K562 (cell line): ENCODE data around the gene PCDH1. TPM values are rescaled to one million over a fixed set of nuclear protein-coding genes. Genes with fewer than 3 reads are reported as not detected.

Experiments used
- ATAC-seq: fragments of 200-7000 bp; cut with Tn5 transposase; 3 replicates; pipeline ENCODE4 v1.9.1; 2020; ENCODE audit warnings: moderate library complexity
- BruUV-seq: library from RNA; stranded (reverse); fragments of 400-500 nt; replicated peaks from 2 replicates; lab custom pipeline; 2021; lab: Mats Ljungman, UMichigan
- CTCF ChIA-PET: fragments of 300-600 bp; formaldehyde crosslinking; extraction: SDS; loops from one replicate; lab custom pipeline; 2021; ENCODE audit warnings: low intra/inter-chr PET ratio; lab: Yijun Ruan, JAX
- POLR2A ChIA-PET: fragments of 300-600, 350-650 bp; sonication (Branson Sonifier 250); formaldehyde crosslinking; extraction: SDS; loops from one replicate; lab custom pipeline; 2021; ENCODE audit warnings: antibody characterized with exemption, inconsistent platforms; lab: Yijun Ruan, JAX
- DNase-seq, 4 experiments: peaks; one replicate each; pipeline versions ENCODE4 v3.0.0 to v3.0.0-alpha.2; 2011 to 2018; ENCODE audit warnings: low spot score in 3 of 4, mixed read lengths in 3 of 4; ENCODE audit errors: extremely low read depth in 1 of 4
- FAIRE-seq: peaks from 2 replicates; lab custom pipeline; 2011; peaks lifted over from hg19 to GRCh38; lab: Jason Lieb, UNC
- H2AFZ ChIP-seq: 2 replicates; pipeline ENCODE4 v1.6.0; 2011; ENCODE audit warnings: low read depth, low read length, control low read depth, inconsistent platforms
- H3K27ac ChIP-seq: fragments of 200-600 bp; 3 replicates; pipeline ENCODE4 v1.8.0; 2011; ENCODE audit warnings: low read depth, mild to moderate bottlenecking, control low read depth, inconsistent platforms, low read length, moderate library complexity, mixed read lengths; ENCODE audit errors: extremely low read depth
- H3K27me3 ChIP-seq, 2 experiments: fragments of 300-600 bp in 1 of 2; 2 replicates in 1 of 2; 3 replicates in 1 of 2; pipeline versions ENCODE4 v1.6.0 to v1.8.0; 2011; ENCODE audit warnings: inconsistent platforms in 2 of 2, low read length in 2 of 2, mild to moderate bottlenecking in 1 of 2, mixed read lengths in 1 of 2, moderate library complexity in 1 of 2; ENCODE audit not compliant: control insufficient read depth in 2 of 2, insufficient read depth in 2 of 2
- H3K36me3 ChIP-seq: fragments of 300-600 bp; 3 replicates; pipeline ENCODE4 v1.8.0; 2011; ENCODE audit warnings: mild to moderate bottlenecking, low read length, inconsistent platforms; ENCODE audit not compliant: control insufficient read depth, insufficient read depth
- H3K4me1 ChIP-seq, 2 experiments: fragments of 200-600 bp in 1 of 2; replicated peaks in 1 of 2; 2 replicates in 1 of 2; 3 replicates in 1 of 2; pipeline versions ENCODE4 v1.5.1 to v1.8.0; 2011; ENCODE audit warnings: inconsistent platforms in 2 of 2, low read length in 2 of 2, mild to moderate bottlenecking in 1 of 2, mixed read lengths in 1 of 2, moderate library complexity in 1 of 2; ENCODE audit not compliant: control insufficient read depth in 2 of 2, insufficient read depth in 2 of 2
- H3K4me2 ChIP-seq: 2 replicates; pipeline ENCODE4 v1.6.1; 2011; ENCODE audit warnings: low read length, control low read depth, inconsistent platforms, mixed read lengths; ENCODE audit not compliant: insufficient read depth
- H3K4me3 ChIP-seq: fragments of 200-600 bp; sonication (generic), shearing (Covaris generic); 2 replicates; pipeline ENCODE4 v1.5.1; 2016; ENCODE audit warnings: control low read depth, inconsistent platforms
- H3K79me2 ChIP-seq: fragments of 200-600 bp; 3 replicates; pipeline ENCODE4 v1.8.0; 2011; ENCODE audit warnings: low read length, inconsistent platforms; ENCODE audit not compliant: control insufficient read depth, insufficient read depth
- H3K9ac ChIP-seq, 2 experiments: 2 replicates each; pipeline versions ENCODE4 v1.6.0 to v1.6.1; 2011; ENCODE audit warnings: low read depth in 2 of 2, low read length in 2 of 2, control low read depth in 1 of 2, inconsistent platforms in 1 of 2, mild to moderate bottlenecking in 1 of 2, mixed read lengths in 1 of 2; ENCODE audit not compliant: insufficient read depth in 1 of 2
- H3K9me1 ChIP-seq: one replicate; pipeline ENCODE4 v1.6.0; 2011; ENCODE audit warnings: inconsistent platforms, mild to moderate bottlenecking, low read length, moderate library complexity; ENCODE audit not compliant: control insufficient read depth, insufficient read depth
- H3K9me3 ChIP-seq: replicated peaks from 2 replicates; pipeline ENCODE4 v1.5.1; 2011; ENCODE audit warnings: low read depth, low read length, inconsistent platforms; ENCODE audit not compliant: control insufficient read depth, insufficient read depth
- H4K20me1 ChIP-seq: replicated peaks from 2 replicates; pipeline ENCODE4 v1.6.1; 2011; ENCODE audit warnings: low read length, inconsistent platforms, mixed read lengths; ENCODE audit not compliant: control insufficient read depth, insufficient read depth
- ETS1 ChIP-seq: conservative IDR thresholded peaks from 2 replicates; pipeline ENCODE4 v1.6.1; 2011; ENCODE audit warnings: low read depth, mild to moderate bottlenecking, low read length; ENCODE audit not compliant: control insufficient read depth
- FOXK1 ChIP-seq: sonication (generic); formaldehyde crosslinking; IDR thresholded peaks from 2 replicates; pipeline ENCODE4 v1.8.0; 2022; ENCODE audit warnings: missing genetic modification reagents, mild to moderate bottlenecking, borderline replicate concordance
- NBN ChIP-seq: fragments of 450-650 bp; IDR thresholded peaks from 2 replicates; pipeline ENCODE4 v1.6.1; 2016; ENCODE audit warnings: low read depth, mild to moderate bottlenecking
- NFIC ChIP-seq: fragments of 450-650 bp; IDR thresholded peaks from 2 replicates; pipeline ENCODE4 v1.6.1; 2017; ENCODE audit warnings: mild to moderate bottlenecking, inconsistent platforms
- SMC3 ChIP-seq: conservative IDR thresholded peaks from 2 replicates; pipeline ENCODE4 v1.6.1; 2011; ENCODE audit warnings: low read depth, low read length, improper control_type of control experiment; ENCODE audit not compliant: insufficient read depth
- ZNF165 ChIP-seq: fragments of 250-450 bp; sonication (Bioruptor Pico); IDR thresholded peaks from 2 replicates; pipeline ENCODE4 v1.4.0; 2020; ENCODE audit warnings: borderline replicate concordance
- ZNF586 ChIP-seq: fragments of 450-650 bp; formaldehyde crosslinking; conservative IDR thresholded peaks from 2 replicates; pipeline ENCODE4 v1.4.0; 2020; ENCODE audit warnings: mild to moderate bottlenecking, moderate library complexity
- WGBS: fragments of 100-300 bp; shearing (Covaris generic); methylation state at CpG from one replicate; pipeline ENCODE4 v1.1.6; 2016; ENCODE audit warnings: low coverage, mixed read lengths; ENCODE audit not compliant: insufficient coverage; ENCODE audit errors: missing lambda C conversion rate; 5-methylcytosine and 5-hydroxymethylcytosine counted together
- in situ Hi-C: fragments of 300-500 bp; cut with MboI; formaldehyde crosslinking; loops from 4 replicates; pipeline ENCODE4 v1.15.0; 2018; ENCODE audit warnings: inconsistent platforms, mixed read lengths
- intact Hi-C: fragments of 100-400 bp; cut with micrococcal nuclease; formaldehyde crosslinking; loops from 2 replicates; pipeline ENCODE4 v1.14.2; 2022
- polyA plus RNA-seq, 8 experiments: library from polyadenylated mRNA; depleted of rRNA in 4 of 8; stranded (reverse) in 5 of 8; unstranded in 3 of 8; fragments of >200 nt; fragmentation: Nextera tagmentation in 2 of 8; fragmentation: Illumina TruSeq in 1 of 8; extraction: Ambion mirVana in 2 of 8; extraction: Trizol in 1 of 8; gene quantifications; 2 replicates each; pipeline versions ENCODE4 v1.2.1 to v1.2.3, GENCODE V29; 2011 to 2014; ENCODE audit warnings: inconsistent platforms in 1 of 8, missing spikeins in 1 of 8
- total RNA-seq, 7 experiments: library from RNA; depleted of rRNA in 6 of 7; stranded (reverse); fragments of >200 nt in 6 of 7; fragmentation: Illumina TruSeq in 2 of 7; extraction: Trizol in 2 of 7; gene quantifications; 2 replicates each; pipeline versions ENCODE4 v1.2.1 to v1.2.3, GENCODE V29; 2011 to 2021; ENCODE audit warnings: low replicate concordance in 1 of 7

PCDH1 gene
- total and polyA plus RNA-seq, 9 of the 15 experiments (the other 6 are each of a cell fraction or from before 2014, with no cell fraction given): 0.11 to 3.6 (median 1.9) TPM; not detected in 1

- ATAC-seq (no peak), FAIRE-seq (no peak), DNase-seq (no peak)
- TF ChIP-seq ZNF586 (CRISPR knock-in tag) (no peak), NBN (no peak), ETS1 (no peak)
- Histone ChIP-seq H4K20me1 (peaks cover 41% of the 10 kb centered on the region), H3K4me3 (no peak overlapping the region), H3K27me3 (peaks cover 20 to 73% of the 10 kb centered on the region in 2 experiments; a peak in 4 of 5 replicates), H3K4me1 (no peaks in the 10 kb centered on the region), H3K9me1 (no peaks in the 10 kb centered on the region), H3K36me3 (no peaks in the 10 kb centered on the region), H3K79me2 (no peaks in the 10 kb centered on the region), H3K4me2 (no peak overlapping the region), H3K9ac (no peak overlapping the region), H3K9me3 (no peaks in the 10 kb centered on the region), H2AFZ (no peak overlapping the region), H3K27ac (no peak overlapping the region)
- ChIA-PET CTCF (no interaction called here), POLR2A (interaction anchor here (0.6 kb wide), 1 partner anchor 61 kb away, joined by 3 read pairs; no protein-coding TSS in a partner anchor)
- BruUV-seq: no TSS peak
- in situ Hi-C loops: no loop called here
- WGBS: 24% methylated on average over 16 of the region's 16 CpGs
- intact Hi-C loops: no loop called here
Measured at GRCh38 chr5:141868541-141868940, 9.7 kb downstream of the PCDH1 start.

DNA sequence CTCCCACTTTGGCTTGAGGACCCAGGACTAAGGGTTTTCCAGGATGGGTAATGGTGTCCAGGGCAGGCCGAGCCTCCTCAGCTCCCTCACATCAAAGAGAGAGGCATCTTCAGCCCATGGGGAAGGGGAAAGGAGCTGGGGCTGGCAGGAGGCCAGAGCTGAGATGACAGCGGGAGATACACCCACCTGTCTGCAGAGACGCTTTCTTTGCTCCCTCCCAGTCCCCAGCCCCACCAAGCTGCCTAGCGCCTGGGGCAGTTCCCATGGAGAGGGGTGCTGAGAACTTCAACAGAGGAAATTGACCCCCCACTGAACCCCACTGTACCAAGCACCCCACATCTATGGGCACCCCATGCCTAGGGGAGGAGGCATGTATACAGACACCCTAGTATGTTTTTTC, 10.6 kb downstream of the PCDH1 start:
- in situ Hi-C loops (no loop called here), intact Hi-C loops (no loop called here)
- H3K36me3 ChIP-seq: no peaks in the 10 kb centered on the region
- H3K9me1 ChIP-seq: no peaks in the 10 kb centered on the region
- ATAC-seq: no peak
- no peaks in the 10 kb centered on the region for H3K9me3 ChIP-seq
- no peaks in the 10 kb centered on the region for H3K79me2 ChIP-seq
- no peak overlapping the region for H2AFZ ChIP-seq
- H3K27ac ChIP-seq: no peak overlapping the region
- ChIA-PET POLR2A (interaction anchor here (0.6 kb wide), 1 partner anchor 22 kb away, joined by 3 read pairs; no protein-coding TSS in a partner anchor), CTCF (no interaction called here)
- no peak for FAIRE-seq
- WGBS: 4% methylated on average over 4 of the region's 4 CpGs
- H3K4me1 ChIP-seq: no peaks in the 10 kb centered on the region; a peak in 1 of 5 replicates
- H3K4me2 ChIP-seq: no peak overlapping the region
- BruUV-seq: no TSS peak
- no peak overlapping the region for H3K4me3 ChIP-seq
- peak in 1 of 4 experiments; percentile 28 for DNase-seq
- no peak for TF ChIP-seq FOXK1 (CRISPR knock-in tag)
- no peak for TF ChIP-seq ZNF165 (CRISPR knock-in tag)
- TF ChIP-seq NFIC: peak; percentile 65
- TF ChIP-seq SMC3: no peak
- H3K9ac ChIP-seq: no peak overlapping the region
- H3K27me3 ChIP-seq: peaks cover 20 to 76% of the 10 kb centered on the region in 2 experiments; a peak in 4 of 5 replicates
- H4K20me1 ChIP-seq: peaks cover 45% of the 10 kb centered on the region
